ENCODE results near the gene CMTM4.

- TF ChIP-seq CTCF (IDR thresholded peaks at IDR 0.05) (peak in 1 of 6 experiments; percentile 11), POLR2A (IDR thresholded peaks at IDR 0.05) (no peak)
Measured at GRCh38 chr16:66741169-66741900, 44.8 kb upstream of the CMTM4 start.
